AG04450 (cell line): ENCODE results near the gene SART1. TPM values are rescaled to one million over a fixed set of nuclear protein-coding genes. Genes with fewer than 3 reads are reported as not detected.

ENCODE experiments used
- CTCF ChIA-PET: fragments of 300-600, 350-600 bp; formaldehyde crosslinking; extraction: SDS; loops from one replicate; lab custom pipeline; 2022; ENCODE audit warnings: antibody characterized with exemption, inconsistent platforms; lab: Charles Lee
- POLR2A ChIA-PET: fragments of 350-600 bp; formaldehyde crosslinking; extraction: SDS; loops from one replicate; lab custom pipeline; 2021; ENCODE audit warnings: antibody characterized with exemption, inconsistent platforms; lab: Yijun Ruan, JAX
- DNase-seq: peaks from one replicate; pipeline ENCODE4 v3.0.0-alpha.2; 2011; ENCODE audit warnings: low read depth, low spot score
- H3K27ac ChIP-seq: one replicate; pipeline ENCODE4 v1.5.1; 2012; ENCODE audit warnings: low read depth, low read length, control low read depth
- H3K27me3 ChIP-seq: one replicate; pipeline ENCODE4 v1.6.0; 2012; ENCODE audit warnings: low read length; ENCODE audit not compliant: control insufficient read depth, insufficient read depth
- H3K4me3 ChIP-seq: 2 replicates; pipeline ENCODE4 v1.5.1; 2011; ENCODE audit warnings: mild to moderate bottlenecking, low read depth, low read length, control low read depth
- H3K9me3 ChIP-seq: 2 replicates; pipeline ENCODE4 v1.5.1; 2012; ENCODE audit warnings: low read length; ENCODE audit not compliant: control insufficient read depth, insufficient read depth
- polyA minus RNA-seq: library from RNA; depleted of rRNA, polyadenylated mRNA; stranded (reverse); fragments of >200 nt; gene quantifications from 2 replicates; pipeline ENCODE4 v1.2.3, GENCODE V29; 2011; rRNA and poly(A)+ RNA removed
- polyA plus RNA-seq: library from polyadenylated mRNA; depleted of rRNA; stranded (reverse); fragments of >200 nt; gene quantifications from 2 replicates; pipeline ENCODE4 v1.2.3, GENCODE V29; 2011; rRNA removed
- TF ChIP-seq, protein P1 (sequence below): IDR thresholded peaks from 2 replicates; pipeline ENCODE4 v1.5.1; 2011; ENCODE audit warnings: low read depth, low read length, control low read depth, inconsistent platforms

The SART1 gene, protein sequence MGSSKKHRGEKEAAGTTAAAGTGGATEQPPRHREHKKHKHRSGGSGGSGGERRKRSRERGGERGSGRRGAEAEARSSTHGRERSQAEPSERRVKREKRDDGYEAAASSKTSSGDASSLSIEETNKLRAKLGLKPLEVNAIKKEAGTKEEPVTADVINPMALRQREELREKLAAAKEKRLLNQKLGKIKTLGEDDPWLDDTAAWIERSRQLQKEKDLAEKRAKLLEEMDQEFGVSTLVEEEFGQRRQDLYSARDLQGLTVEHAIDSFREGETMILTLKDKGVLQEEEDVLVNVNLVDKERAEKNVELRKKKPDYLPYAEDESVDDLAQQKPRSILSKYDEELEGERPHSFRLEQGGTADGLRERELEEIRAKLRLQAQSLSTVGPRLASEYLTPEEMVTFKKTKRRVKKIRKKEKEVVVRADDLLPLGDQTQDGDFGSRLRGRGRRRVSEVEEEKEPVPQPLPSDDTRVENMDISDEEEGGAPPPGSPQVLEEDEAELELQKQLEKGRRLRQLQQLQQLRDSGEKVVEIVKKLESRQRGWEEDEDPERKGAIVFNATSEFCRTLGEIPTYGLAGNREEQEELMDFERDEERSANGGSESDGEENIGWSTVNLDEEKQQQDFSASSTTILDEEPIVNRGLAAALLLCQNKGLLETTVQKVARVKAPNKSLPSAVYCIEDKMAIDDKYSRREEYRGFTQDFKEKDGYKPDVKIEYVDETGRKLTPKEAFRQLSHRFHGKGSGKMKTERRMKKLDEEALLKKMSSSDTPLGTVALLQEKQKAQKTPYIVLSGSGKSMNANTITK
- 14.3 and 15.7 TPM in 2 replicates for polyA plus RNA-seq
- 21.3 and 22.4 TPM in 2 replicates for polyA minus RNA-seq

DNA sequence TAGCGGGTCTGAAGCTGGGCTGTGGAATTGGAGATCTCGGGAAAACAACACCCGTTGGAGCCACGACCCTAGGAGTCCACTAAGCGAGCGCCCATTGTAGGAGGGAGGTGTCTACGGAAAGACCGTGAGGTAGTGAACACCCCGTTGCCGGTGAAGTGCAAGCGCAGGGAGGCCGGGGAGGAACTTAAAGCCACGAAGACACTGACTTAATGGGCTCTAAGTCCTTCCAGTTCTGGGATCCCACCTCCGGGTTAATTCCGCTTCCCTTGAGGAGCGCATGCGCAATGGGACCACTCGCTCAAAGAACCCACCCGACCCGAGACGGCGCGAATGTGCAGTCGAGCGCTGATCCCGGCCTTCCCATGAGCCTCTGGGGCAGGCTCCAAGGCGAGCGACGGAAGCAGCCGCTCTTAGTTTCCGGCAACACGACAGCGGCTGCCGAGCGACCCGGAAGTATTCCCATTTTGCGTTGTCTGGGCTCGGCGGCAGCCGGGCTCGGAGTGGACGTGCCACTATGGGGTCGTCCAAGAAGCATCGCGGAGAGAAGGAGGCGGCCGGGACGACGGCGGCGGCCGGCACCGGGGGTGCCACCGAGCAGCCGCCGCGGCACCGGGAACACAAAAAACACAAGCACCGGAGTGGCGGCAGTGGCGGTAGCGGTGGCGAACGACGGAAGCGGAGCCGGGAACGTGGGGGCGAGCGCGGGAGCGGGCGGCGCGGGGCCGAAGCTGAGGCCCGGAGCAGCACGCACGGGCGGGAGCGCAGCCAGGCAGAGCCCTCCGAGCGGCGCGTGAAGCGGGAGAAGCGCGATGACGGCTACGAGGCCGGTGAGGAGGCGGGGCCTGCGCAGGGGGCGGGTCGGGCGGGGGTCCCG is at the start of gene SART1:
Gene SART1, plus strand, starts transcription at position 468 of the 874 bp plus-strand sequence. Its CDS starts 47 bp downstream, at position 515.
- Histone ChIP-seq H3K27ac (peak within 1 kb of the TSS; percentile 85), H3K27me3 (no peaks in the 10 kb centered on the region), H3K9me3 (no peaks in the 10 kb centered on the region; the same call in 1 of the 2 replicates), H3K4me3 (peak within 1 kb of the TSS; percentile 89)
- peak; percentile 95 for DNase-seq
- TF ChIP-seq, protein P1, sequence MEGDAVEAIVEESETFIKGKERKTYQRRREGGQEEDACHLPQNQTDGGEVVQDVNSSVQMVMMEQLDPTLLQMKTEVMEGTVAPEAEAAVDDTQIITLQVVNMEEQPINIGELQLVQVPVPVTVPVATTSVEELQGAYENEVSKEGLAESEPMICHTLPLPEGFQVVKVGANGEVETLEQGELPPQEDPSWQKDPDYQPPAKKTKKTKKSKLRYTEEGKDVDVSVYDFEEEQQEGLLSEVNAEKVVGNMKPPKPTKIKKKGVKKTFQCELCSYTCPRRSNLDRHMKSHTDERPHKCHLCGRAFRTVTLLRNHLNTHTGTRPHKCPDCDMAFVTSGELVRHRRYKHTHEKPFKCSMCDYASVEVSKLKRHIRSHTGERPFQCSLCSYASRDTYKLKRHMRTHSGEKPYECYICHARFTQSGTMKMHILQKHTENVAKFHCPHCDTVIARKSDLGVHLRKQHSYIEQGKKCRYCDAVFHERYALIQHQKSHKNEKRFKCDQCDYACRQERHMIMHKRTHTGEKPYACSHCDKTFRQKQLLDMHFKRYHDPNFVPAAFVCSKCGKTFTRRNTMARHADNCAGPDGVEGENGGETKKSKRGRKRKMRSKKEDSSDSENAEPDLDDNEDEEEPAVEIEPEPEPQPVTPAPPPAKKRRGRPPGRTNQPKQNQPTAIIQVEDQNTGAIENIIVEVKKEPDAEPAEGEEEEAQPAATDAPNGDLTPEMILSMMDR: no peak
- ChIA-PET POLR2A (interaction anchor here (1.0 to 1.6 kb wide), 5 partner anchors 10 to 102 kb away, joined by 3 to 5 read pairs (median 5); partner anchors contain the start of genes BANF1, CCDC85B and EIF1AD), CTCF (interaction anchor here (0.6 to 3.1 kb wide), 3 partner anchors 73 to 298 kb away, joined by 4 to 21 read pairs (median 8); partner anchors contain the start of gene FIBP)

DNA sequence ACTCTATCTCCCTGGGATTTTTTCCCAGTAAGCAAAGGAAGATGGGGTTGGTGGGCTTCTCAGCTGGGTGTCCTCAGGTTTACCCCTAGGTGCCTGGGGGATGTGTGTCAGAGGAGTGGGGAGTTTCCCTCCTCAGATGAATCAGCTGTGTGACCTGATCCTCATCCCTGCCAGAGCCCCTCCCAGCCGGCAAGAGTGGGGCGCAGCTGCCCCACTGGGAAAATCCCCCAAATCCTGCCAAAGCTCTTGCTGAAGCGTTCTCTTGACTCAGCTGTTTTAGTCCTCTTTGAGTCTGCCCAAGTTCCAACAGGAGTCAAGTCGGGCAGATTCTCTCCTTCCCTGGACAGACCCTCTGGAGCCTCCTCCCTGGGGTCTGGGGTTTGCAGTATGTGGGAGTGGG is 48.7 kb upstream of the SART1 start:
- Histone ChIP-seq H3K27ac (peak overlapping the region; percentile 91), H3K4me3 (no peak overlapping the region), H3K27me3 (no peaks in the 10 kb centered on the region), H3K9me3 (peaks cover 4% of the 10 kb centered on the region; the same call in 1 of the 2 replicates)
- ChIA-PET CTCF (interaction anchor here (0.6 to 2.4 kb wide), 4 partner anchors 11 to 53 kb away, joined by 3 to 10 read pairs (median 4); partner anchors contain the start of genes FIBP and MUS81), POLR2A (interaction anchor here (1.1 to 5.8 kb wide), 4 partner anchors 11 to 55 kb away, joined by 3 to 98 read pairs (median 8); partner anchors contain the start of genes CCDC85B, CFL1, FIBP and FOSL1)
- TF ChIP-seq, protein P1: no peak
- DNase-seq: no peak

DNA sequence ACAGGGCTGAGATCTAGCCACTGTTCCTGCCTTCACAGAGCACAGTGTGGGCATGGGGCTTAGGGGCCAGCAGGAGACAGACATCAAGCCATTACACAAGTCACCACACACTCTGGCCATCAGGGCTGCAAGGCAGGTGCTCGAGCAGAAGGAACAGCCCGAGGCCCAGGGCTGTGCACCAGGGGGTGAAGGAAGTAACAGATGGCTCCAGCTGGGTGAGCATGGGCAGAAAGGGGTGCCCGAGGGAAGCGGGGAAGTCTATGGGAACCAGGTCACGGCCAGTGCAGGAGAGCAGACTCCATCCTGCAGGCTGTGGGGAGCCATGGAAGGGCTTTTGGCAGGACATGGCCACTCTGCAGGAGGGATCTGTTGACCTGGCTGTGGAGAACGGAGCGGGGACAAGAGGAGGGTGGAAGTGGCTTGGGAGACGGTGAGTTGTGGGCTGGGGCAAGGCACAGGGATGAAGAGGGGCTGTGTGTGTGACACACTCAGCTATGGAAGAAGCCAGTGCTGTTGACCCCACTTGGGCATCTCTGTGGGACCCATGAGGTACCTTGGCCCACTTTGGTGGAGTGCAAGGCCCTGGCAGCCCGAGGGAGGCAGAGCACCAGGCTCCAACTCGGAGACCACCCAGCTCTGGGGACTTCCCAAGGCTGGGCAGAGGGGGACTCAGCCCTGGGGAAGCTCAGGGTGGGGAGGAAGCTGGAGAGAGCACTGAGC is 46.3 kb upstream of the SART1 start:
- no peak for DNase-seq
- Histone ChIP-seq H3K27me3 (no peaks in the 10 kb centered on the region), H3K9me3 (peaks cover 11% of the 10 kb centered on the region; the same call in 1 of the 2 replicates), H3K4me3 (peak overlapping the region; percentile 25), H3K27ac (peak overlapping the region; percentile 99)
- TF ChIP-seq, protein P1: no peak
- ChIA-PET CTCF (interaction anchor here (0.5 to 2.6 kb wide), 6 partner anchors 17 to 308 kb away, joined by 3 to 15 read pairs (median 6); partner anchors contain the start of gene FIBP), POLR2A (interaction anchor here (0.8 to 5.8 kb wide), 12 partner anchors 9 to 253 kb away, joined by 3 to 124 read pairs (median 6); partner anchors contain the start of genes CCDC85B, CFL1, FIBP and FOSL1)
